Measurements from ENCODE around the gene PLEKHH3.

The PLEKHH3 gene

GRCh38 chr17:42697108-42697811 is 20.5 kb upstream of the PLEKHH3 start:
- no peak for DNase-seq (ENCODE audit: low spot score)
- H3K4me3 Mint-ChIP-seq, result no peak overlapping the region
- no peak overlapping the region for H3K27ac Mint-ChIP-seq
- no peaks in the 10 kb centered on the region for H3K27me3 Mint-ChIP-seq (ENCODE audit: low read depth)
- H3K4me1 Mint-ChIP-seq (ENCODE audit: low read depth), result no peaks in the 10 kb centered on the region
- H3K36me3 Mint-ChIP-seq (ENCODE audit: low read depth), result peaks cover 11% of the 10 kb centered on the region
- H3K9me3 Mint-ChIP-seq, result no peaks in the 10 kb centered on the region

DNA sequence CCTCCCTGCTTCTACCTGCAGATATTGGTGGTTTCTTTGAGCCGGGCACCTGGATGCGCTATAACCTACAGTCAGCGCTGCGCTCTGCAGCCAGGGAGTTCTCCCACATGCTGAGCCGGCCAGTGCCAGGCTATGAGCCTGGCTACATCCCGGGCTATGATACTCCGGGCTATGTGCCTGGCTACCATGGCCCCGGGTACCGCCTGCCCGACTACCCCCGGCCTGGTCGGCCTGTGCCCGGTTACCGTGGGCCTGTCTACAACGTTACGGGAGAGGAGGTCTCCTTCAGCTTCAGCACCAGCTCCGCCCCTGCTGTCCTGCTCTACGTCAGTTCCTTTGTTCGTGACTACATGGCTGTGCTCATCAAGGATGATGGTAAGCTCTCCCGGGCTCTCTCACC is 18.7 kb upstream of the PLEKHH3 start:
- DNase-seq (ENCODE audit: low spot score), result no peak
- Mint-ChIP-seq H3K4me1 (ENCODE audit: low read depth) (no peaks in the 10 kb centered on the region), H3K36me3 (ENCODE audit: low read depth) (peaks cover 4% of the 10 kb centered on the region), H3K4me3 (no peak overlapping the region), H3K9me3 (no peaks in the 10 kb centered on the region), H3K27me3 (ENCODE audit: low read depth) (no peaks in the 10 kb centered on the region), H3K27ac (no peak overlapping the region)

DNA sequence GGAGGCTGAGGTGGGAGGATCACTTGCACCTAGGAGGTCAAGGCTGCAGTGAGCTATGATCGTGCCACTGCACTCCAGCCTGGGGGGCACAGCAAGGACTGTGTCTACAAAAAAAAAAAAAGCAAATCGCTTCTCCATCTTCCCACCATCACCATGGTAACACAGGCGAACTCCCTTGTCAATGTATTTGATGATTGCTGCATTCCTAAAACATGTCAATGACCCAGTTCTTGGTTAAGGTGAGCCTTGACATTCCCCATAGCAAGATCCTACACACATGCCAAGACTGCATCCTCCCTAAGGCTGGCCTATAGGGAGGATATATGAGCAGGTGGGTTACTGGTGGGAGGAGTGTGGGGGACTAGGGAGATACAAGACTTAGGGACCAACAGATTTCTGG is 17.7 kb upstream of the PLEKHH3 start:
- H3K4me3 Mint-ChIP-seq, result no peak overlapping the region
- H3K27ac Mint-ChIP-seq, result no peak overlapping the region
- H3K9me3 Mint-ChIP-seq, result no peaks in the 10 kb centered on the region
- DNase-seq (ENCODE audit: low spot score), result no peak
- no peaks in the 10 kb centered on the region for H3K4me1 Mint-ChIP-seq (ENCODE audit: low read depth)
- H3K36me3 Mint-ChIP-seq (ENCODE audit: low read depth), result peaks cover 3% of the 10 kb centered on the region
- H3K27me3 Mint-ChIP-seq (ENCODE audit: low read depth), result no peaks in the 10 kb centered on the region

GRCh38 chr17:42692489-42692888 is 15.7 kb upstream of the PLEKHH3 start:
- no peak for DNase-seq (ENCODE audit: low spot score)
- Mint-ChIP-seq H3K27me3 (ENCODE audit: low read depth) (peaks cover 2% of the 10 kb centered on the region), H3K4me3 (no peak overlapping the region), H3K4me1 (ENCODE audit: low read depth) (no peaks in the 10 kb centered on the region), H3K36me3 (ENCODE audit: low read depth) (no peaks in the 10 kb centered on the region), H3K9me3 (no peaks in the 10 kb centered on the region), H3K27ac (no peak overlapping the region)

GRCh38 chr17:42691021-42691545 is 14.3 kb upstream of the PLEKHH3 start:
- Mint-ChIP-seq H3K27me3 (ENCODE audit: low read depth) (peaks cover 6% of the 10 kb centered on the region), H3K36me3 (ENCODE audit: low read depth) (no peaks in the 10 kb centered on the region), H3K4me3 (no peak overlapping the region), H3K4me1 (ENCODE audit: low read depth) (no peaks in the 10 kb centered on the region), H3K9me3 (no peaks in the 10 kb centered on the region), H3K27ac (no peak overlapping the region)
- DNase-seq (ENCODE audit: low spot score), result no peak

- Mint-ChIP-seq H3K4me1 (ENCODE audit: low read depth) (no peaks in the 10 kb centered on the region), H3K27ac (no peak overlapping the region), H3K9me3 (no peaks in the 10 kb centered on the region)
Measured at GRCh38 chr17:42690596-42690995, 13.8 kb upstream of the PLEKHH3 start.

GRCh38 chr17:42687707-42688320 is 11.0 kb upstream of the PLEKHH3 start:
- no peaks in the 10 kb centered on the region for H3K36me3 Mint-ChIP-seq (ENCODE audit: low read depth)
- peaks cover 30% of the 10 kb centered on the region for H3K27me3 Mint-ChIP-seq (ENCODE audit: low read depth)
- H3K27ac Mint-ChIP-seq, result no peak overlapping the region
- DNase-seq (ENCODE audit: low spot score), result no peak
- no peaks in the 10 kb centered on the region for H3K9me3 Mint-ChIP-seq
- no peak overlapping the region for H3K4me3 Mint-ChIP-seq
- peaks cover 7% of the 10 kb centered on the region for H3K4me1 Mint-ChIP-seq (ENCODE audit: low read depth)

More at GRCh38 chr17:42690596-42690995, 13.8 kb upstream of the PLEKHH3 start:
- H3K36me3 Mint-ChIP-seq (ENCODE audit: low read depth), result no peaks in the 10 kb centered on the region
- H3K4me3 Mint-ChIP-seq, result no peak overlapping the region
- DNase-seq (ENCODE audit: low spot score), result no peak
- peaks cover 9% of the 10 kb centered on the region for H3K27me3 Mint-ChIP-seq (ENCODE audit: low read depth)

DNA sequence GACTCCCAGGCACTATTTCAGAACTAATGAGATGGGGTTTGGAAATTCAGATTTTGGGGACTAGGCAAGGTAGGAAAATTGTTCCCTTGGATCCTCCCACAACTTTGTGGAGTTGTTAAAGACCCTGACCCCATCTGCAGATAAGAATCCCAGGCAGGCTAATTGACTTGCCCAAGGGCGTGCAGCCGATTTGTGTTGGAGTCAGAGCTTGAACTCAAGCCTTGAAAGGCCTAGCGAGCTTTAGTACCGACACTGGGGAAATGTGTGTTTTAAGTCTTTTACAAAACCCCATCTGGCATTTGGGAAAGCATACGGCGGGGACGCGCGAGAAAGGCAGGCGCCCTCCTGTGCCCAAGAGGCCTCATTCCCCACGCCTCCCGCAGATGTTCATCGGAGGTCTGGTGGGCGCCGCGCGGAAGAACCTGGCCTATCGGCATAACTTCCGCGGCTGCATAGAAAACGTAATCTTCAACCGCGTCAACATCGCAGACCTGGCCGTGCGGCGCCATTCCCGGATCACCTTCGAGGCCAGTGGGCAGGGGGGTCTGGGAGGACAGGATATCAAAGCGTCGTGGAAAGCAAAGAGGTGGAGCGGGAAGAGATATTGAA is 9.8 kb upstream of the PLEKHH3 start:
- Mint-ChIP-seq H3K27ac (no peak overlapping the region), H3K4me1 (ENCODE audit: low read depth) (peaks cover 17% of the 10 kb centered on the region), H3K36me3 (ENCODE audit: low read depth) (no peaks in the 10 kb centered on the region), H3K9me3 (no peaks in the 10 kb centered on the region), H3K27me3 (ENCODE audit: low read depth) (peaks cover 40% of the 10 kb centered on the region), H3K4me3 (no peak overlapping the region)
- DNase-seq (ENCODE audit: low spot score), result no peak

DNA sequence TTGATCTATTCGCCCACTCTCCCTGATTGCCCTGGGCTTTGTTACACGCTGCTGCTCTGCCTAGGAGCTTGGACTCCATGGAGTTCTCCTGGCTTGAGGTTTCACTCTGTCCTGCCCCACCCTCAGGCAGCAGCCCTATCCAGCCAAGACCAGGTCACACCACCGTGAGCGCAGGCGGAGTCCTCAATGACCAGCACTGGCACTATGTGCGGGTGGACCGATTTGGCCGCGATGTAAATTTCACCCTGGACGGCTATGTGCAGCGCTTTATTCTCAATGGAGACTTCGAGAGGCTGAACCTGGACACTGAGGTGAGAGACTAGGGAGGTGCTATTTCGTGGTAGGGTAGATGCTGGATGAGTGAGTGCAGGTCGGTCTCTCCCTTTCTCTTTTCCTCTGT is 9.0 kb upstream of the PLEKHH3 start:
- Mint-ChIP-seq H3K4me1 (ENCODE audit: low read depth) (peaks cover 21% of the 10 kb centered on the region), H3K36me3 (ENCODE audit: low read depth) (no peaks in the 10 kb centered on the region), H3K27me3 (ENCODE audit: low read depth) (peaks cover 45% of the 10 kb centered on the region), H3K4me3 (no peak overlapping the region), H3K9me3 (no peaks in the 10 kb centered on the region), H3K27ac (no peak overlapping the region)
- DNase-seq (ENCODE audit: low spot score), result no peak

DNA sequence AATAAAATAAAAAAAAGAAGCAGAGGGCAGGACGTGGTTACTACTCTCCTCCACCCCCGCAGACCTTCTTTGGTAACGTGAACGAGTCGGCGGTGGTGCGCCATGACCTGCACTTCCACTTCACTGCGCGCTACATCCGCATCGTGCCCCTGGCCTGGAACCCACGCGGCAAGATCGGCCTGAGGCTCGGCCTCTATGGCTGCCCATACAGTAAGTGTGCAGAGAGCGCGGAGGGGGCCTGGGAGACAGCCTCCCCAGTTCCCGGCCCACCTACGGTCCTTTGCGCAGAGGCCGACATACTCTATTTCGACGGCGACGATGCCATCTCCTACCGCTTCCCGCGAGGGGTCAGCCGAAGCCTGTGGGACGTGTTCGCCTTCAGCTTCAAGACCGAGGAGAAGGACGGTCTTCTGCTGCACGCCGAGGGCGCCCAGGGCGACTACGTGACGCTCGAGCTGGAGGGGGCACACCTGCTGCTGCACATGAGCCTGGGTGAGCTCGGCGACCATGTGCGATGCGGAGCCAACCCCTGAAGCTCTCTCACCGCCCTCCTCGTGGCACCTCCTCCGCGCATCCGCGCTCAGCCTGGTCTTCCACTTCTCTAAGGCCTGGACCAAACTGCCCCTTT is 8.2 kb upstream of the PLEKHH3 start:
- no peak overlapping the region for H3K27ac Mint-ChIP-seq

GRCh38 chr17:42683407-42684034 is 6.7 kb upstream of the PLEKHH3 start:
- Mint-ChIP-seq H3K4me1 (ENCODE audit: low read depth) (peaks cover 34% of the 10 kb centered on the region), H3K9me3 (no peaks in the 10 kb centered on the region), H3K4me3 (peak overlapping the region; percentile 58), H3K27me3 (ENCODE audit: low read depth) (peaks cover 46% of the 10 kb centered on the region), H3K27ac (no peak overlapping the region), H3K36me3 (ENCODE audit: low read depth) (no peaks in the 10 kb centered on the region)
- no peak for DNase-seq (ENCODE audit: low spot score)

More for the DNA sequence above, 8.2 kb upstream of the PLEKHH3 start:
- no peak for DNase-seq (ENCODE audit: low spot score)
- Mint-ChIP-seq H3K9me3 (no peaks in the 10 kb centered on the region), H3K4me3 (no peak overlapping the region), H3K27me3 (ENCODE audit: low read depth) (peaks cover 45% of the 10 kb centered on the region), H3K4me1 (ENCODE audit: low read depth) (peaks cover 24% of the 10 kb centered on the region), H3K36me3 (ENCODE audit: low read depth) (no peaks in the 10 kb centered on the region)

DNA sequence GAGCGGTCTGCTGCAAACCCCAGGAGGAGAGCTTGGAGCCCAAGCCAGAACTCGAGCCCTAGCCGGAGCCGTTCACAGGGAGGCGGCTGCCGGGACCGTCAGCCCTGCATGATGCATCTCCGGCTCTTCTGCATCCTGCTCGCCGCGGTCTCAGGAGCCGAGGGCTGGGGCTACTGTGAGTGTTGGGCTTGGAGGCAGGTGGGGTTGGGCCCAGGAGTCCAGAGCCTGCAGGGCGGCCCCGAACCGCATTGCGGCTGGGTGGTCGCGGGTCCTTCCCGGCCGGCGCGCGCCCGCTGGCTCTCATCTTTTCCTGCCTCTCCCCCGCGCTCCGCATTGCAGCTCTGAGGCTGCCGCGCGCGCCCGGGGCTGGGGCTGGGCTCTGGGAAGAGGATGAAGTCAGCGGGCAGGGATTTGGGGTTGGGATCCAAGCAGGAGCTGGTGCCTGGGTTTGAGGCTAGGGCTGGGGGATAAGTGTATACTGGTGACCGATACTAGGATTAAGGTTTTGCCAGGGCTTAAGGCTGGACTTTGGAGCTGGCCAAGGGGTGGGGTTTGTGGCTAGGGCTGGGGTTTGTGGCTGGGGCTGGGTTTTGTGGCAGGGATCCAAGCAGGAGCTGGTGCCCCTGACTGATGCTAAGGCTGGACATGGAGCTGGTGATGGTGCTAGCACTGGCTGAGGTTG is 6.1 kb upstream of the PLEKHH3 start:
- Mint-ChIP-seq H3K36me3 (ENCODE audit: low read depth) (no peaks in the 10 kb centered on the region), H3K27ac (no peak overlapping the region), H3K9me3 (no peaks in the 10 kb centered on the region), H3K27me3 (ENCODE audit: low read depth) (peaks cover 46% of the 10 kb centered on the region), H3K4me3 (peak overlapping the region; percentile 71), H3K4me1 (ENCODE audit: low read depth) (peaks cover 37% of the 10 kb centered on the region)
- no peak for DNase-seq (ENCODE audit: low spot score)

DNA sequence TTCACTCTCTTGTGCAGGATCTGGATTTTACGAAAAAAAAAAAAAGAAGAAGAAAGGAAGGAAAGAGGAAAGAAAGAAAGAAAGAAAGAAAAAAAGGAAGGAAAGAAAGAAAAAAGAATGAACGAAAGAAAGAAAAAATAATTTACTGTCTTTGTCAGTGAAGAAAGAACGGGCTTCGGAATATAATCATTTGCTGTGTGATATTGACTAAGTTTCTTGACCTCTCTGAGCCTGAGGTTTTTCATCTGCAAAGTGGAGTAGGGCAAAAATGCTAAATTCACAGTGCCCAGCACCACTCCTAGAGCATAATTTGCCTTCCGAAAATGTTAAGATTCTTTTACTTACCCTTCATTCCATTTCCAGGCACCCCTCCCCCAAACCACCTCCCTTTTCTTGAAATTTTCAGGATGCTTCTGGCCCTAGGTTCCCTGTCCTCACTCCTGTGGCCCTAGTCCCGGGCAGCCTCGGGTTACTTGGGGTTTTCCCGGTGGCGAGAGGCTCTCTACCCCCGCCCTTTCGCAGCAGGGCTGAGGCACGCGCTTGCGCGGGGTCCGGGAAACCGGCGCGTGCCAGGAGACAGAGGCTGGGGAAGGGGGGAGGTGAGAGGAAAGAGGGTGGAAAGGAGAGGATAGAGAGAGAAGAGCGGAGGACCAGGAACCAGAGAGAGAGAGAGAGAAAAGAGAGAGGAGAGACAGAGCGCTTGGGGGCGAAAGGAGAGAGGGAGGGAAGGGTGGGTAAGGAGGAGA is 5.4 kb upstream of the PLEKHH3 start, which contains the start of gene CNTNAP1:
Gene CNTNAP1 (plus strand): TSS at position 556 of the 746 bp plus-strand sequence. CDS start 299 bp downstream, outside the sequence.
- DNase-seq (ENCODE audit: low spot score), result no peak
- Mint-ChIP-seq H3K27ac (peak within 1 kb of the TSS; percentile 45), H3K4me3 (peak within 1 kb of the TSS; percentile 71), H3K27me3 (ENCODE audit: low read depth) (peaks cover 46% of the 10 kb centered on the region), H3K36me3 (ENCODE audit: low read depth) (no peaks in the 10 kb centered on the region), H3K4me1 (ENCODE audit: low read depth) (peaks cover 43% of the 10 kb centered on the region), H3K9me3 (no peaks in the 10 kb centered on the region)
